HG03066 (cell line): ENCODE data around the gene TLN1.

Source experiments
- ATAC-seq: cut with Tn5 transposase; IDR thresholded peaks from one replicate; pipeline ENCODE4 v1.9.1; 2021; ENCODE audit warnings: low read depth; ENCODE audit not compliant: unreplicated experiment

Gene TLN1, protein sequence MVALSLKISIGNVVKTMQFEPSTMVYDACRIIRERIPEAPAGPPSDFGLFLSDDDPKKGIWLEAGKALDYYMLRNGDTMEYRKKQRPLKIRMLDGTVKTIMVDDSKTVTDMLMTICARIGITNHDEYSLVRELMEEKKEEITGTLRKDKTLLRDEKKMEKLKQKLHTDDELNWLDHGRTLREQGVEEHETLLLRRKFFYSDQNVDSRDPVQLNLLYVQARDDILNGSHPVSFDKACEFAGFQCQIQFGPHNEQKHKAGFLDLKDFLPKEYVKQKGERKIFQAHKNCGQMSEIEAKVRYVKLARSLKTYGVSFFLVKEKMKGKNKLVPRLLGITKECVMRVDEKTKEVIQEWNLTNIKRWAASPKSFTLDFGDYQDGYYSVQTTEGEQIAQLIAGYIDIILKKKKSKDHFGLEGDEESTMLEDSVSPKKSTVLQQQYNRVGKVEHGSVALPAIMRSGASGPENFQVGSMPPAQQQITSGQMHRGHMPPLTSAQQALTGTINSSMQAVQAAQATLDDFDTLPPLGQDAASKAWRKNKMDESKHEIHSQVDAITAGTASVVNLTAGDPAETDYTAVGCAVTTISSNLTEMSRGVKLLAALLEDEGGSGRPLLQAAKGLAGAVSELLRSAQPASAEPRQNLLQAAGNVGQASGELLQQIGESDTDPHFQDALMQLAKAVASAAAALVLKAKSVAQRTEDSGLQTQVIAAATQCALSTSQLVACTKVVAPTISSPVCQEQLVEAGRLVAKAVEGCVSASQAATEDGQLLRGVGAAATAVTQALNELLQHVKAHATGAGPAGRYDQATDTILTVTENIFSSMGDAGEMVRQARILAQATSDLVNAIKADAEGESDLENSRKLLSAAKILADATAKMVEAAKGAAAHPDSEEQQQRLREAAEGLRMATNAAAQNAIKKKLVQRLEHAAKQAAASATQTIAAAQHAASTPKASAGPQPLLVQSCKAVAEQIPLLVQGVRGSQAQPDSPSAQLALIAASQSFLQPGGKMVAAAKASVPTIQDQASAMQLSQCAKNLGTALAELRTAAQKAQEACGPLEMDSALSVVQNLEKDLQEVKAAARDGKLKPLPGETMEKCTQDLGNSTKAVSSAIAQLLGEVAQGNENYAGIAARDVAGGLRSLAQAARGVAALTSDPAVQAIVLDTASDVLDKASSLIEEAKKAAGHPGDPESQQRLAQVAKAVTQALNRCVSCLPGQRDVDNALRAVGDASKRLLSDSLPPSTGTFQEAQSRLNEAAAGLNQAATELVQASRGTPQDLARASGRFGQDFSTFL (N-terminal part only)

DNA sequence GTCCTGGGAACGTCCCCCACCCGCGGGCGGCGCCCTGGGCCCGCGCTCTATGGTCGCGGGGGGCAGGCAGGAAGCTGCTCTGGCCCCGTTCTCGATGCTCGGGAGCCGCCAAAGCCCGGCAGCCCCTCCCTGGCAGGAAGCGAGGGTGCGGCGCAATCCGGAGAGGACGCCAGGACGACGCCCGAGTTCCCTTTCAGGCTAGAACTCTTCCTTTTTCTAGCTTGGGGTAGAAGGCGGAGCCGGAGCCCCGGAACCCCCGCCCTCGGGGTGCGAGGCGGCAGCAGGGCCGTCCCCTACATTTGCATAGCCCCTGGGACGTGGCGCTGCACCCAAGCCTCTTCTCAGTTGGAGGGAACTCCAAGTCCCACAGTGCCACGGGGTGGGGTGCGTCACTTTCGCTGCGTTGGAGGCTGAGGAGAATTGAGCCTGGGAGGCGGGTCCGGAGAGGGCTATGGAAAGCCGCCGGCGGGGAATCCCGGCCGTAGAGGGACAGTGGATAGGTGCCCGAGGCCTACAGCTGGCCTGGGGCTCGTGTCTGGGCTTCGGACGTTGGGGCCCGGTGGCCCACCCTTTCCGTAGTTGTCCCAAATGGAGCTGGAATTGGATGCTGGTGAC, at the start of gene TLN1, which contains the start of gene CREB3:
TLN1 (minus strand) TSS at position 11 of the 615 bp plus-strand sequence. CDS start 6,501 bp downstream, outside the sequence.
CREB3 (plus strand) TSS at position 482 of the 615 bp plus-strand sequence; CDS start at position 589, 107 bp downstream.
- peak; percentile 74 for ATAC-seq

DNA sequence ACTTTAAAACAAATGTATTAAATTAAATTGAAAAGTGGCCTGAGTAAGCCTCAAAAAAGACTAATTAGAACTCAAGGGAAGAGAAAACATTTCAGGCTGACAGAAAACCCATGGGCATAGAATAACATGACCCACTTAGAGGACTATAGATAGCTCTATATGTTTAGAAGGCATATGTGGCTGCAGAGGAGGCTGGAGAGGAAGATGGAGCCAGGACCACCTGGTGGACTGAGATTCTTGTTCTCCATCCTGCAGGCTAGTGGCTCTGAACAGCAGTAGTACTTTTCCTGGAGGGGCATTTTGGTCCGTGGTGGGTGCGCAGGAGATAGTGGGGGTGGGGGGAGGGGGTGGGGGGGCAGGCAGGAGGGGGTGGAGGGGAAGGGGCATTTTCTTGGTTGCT, 49.1 kb upstream of the TLN1 start:
- no peak for ATAC-seq

DNA sequence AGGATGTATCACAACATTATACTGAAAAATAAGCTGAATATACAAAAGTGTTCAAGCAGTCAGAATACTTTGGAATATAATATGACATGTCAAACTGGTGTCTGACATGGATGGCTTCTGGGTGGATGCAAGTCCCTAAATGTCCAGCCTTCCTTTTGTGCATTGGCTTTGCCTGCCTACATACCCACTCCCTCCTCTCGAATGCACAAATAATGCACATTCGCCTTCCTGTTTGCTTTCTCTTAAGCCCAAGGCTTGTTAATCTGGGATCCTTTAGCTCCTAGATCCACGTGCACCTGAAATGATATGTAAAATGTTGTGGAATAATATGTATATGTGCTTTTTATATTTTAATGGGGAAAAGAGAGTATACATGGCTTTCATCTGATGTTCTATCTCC, 46.5 kb upstream of the TLN1 start:
- no peak for ATAC-seq

DNA sequence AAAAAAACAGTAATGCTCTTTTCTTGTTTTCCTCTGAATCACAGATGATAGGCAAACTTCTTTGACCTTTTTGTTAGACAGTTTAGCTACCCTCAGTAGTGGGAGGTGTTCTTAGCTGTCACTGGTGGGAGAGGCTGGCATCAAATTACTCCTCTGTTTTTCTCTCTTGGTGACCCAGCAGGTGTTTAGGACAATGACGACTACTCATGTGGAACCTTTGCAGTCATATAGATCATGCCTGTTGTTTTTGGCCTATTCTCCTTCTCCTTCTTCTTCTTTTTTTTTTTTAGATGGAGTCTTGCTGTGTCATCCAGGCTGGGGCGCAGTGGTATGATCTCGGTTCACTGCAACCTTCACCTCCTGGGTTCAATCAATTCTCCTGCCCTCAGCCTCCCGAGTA, 44.0 kb upstream of the TLN1 start:
- no peak for ATAC-seq

DNA sequence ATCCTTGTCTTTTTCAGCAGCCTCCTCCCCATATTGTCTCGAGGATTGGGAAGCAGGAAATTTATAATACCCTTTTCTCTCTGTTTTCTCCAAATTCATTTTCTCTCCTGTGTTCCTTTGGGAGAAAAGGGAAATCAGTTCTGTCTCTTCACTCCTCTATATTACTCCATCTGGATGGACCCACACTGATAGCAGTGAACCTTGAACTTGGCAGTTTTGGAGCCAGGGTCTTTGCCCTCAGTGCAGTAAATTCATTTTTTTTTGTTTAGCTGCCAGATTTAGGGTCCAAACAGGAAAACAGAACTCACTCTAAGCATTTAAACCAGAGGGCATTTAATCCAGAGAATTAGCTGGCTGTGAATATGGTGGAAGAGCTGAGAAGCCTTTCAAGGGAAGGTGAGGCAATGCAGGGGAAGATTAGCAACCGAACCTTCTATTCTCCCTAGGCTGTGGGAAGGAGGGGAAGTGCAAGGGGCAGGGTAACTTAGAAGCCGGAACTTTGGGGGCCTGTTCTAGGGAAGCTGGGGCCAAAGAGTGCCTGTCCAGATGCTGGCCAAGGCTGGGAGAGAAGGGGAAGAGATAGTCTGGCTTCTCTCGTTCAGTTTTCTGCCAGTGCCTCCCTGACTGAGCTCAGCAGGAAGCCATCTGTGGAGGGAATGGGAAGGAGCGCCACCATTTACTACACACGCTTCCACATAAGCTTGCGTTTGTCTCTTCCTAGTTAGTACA, 43.1 kb upstream of the TLN1 start:
- ATAC-seq: no peak

DNA sequence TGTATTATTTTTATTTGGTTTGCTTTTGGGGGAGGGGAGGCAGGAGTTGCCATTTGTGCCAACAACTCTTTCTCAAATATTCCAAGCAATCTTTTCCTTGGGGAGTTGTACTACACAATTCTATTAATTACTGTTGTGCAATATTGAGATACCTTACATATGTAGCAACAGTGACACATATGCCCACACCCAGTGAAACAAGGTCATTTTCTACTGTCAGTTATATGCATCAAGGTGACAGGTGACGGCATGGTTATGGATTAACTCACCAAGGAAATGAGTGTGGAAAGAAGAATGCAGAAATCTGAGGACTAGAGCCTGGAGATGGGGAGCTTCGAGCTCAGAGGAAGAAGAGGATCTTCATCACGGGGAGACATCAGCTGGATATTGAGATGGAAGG, 39.9 kb upstream of the TLN1 start:
- ATAC-seq: no peak

DNA sequence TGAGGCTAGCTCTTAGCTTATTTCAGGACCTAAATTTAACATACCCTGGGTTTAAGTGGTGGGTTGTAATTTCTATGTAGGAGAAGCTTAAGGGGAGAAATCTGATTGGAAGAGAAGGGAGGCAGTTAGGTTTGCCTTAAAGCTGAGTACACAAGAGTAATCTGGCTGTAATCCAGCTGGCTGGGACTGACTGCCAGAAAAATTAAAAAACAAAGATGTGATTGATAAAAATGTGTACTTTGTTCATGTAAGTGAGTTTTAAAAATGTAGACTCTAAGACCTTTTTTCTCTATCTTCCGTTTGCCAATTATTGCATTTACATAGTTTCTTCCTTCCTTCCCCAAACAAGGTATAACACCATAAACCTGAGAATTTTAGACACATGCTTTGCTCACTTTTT, 39.5 kb upstream of the TLN1 start:
- ATAC-seq: no peak

DNA sequence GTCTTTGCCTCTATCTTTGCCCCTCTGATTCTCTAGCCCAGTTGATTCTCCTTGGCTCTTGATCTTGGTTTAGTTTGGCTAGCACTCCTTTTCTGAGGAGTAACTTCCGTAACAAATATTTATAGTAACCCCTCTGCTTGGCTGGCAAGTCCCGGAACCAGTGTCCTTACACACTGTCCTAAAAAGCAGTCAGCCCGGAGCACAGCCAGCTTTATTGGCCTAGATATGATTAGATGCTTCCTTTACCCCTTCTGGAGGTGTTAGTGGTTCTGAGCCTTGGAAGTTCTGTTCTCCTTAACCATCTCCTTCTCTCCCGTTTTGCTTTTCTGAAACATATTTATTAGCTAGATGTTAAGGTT, 39.1 kb upstream of the TLN1 start:
- ATAC-seq: no peak

DNA sequence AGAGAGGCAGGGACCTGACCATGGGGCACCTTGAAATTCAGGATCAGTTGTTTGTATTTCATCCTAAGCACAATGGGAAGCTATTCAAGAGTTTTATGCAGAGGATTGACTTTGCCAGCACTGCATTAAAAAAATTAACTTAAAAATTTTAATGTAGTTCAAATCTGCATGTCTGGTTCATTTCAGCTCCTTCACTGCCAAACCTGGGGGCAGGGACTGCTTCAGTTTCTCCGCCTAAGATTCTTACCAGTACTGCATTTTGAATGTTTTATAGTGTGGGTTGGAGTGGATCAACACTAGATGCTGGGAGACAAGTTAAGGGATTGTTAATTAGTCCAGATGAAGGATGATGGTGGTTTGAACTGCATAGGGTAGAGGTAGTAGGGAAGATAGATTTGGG, 37.8 kb upstream of the TLN1 start:
- no peak for ATAC-seq

DNA sequence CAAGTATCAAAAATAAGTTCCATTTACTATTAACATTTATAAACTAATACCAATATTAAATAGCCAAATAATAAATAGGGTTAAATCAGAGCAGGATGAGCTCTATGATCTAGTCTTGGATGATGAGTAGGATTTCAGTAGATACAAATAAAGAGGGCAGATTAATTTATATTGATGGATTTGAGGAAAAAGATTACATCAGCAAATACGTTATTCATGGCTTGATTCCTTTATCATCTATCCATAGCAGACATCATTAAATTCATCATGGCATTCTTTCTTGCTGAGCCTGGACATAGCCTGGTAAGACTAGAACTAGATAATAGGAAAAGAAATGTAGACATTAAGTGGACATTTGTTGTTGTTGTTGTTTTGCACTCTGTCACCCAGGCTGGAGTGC, 35.5 kb upstream of the TLN1 start:
- ATAC-seq: no peak

DNA sequence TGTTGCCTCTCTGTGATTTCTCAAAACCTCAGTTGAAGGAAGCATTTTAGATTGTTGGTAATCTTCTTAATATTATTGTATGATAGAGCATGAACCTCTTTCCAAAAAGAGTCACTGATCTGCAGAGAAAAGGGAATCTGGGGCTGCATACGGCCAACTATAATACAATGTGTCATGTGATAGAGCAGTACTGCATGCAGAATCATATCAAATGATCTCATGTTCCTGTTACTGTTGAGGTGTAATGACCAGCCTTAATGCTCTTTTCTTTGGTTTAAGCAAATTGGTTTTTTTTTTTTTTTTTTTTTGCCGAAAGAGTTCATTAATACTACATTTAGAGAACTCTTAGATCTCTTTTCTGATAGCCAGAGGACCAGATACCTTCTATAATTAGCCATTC, 35.0 kb upstream of the TLN1 start:
- ATAC-seq: no peak

DNA sequence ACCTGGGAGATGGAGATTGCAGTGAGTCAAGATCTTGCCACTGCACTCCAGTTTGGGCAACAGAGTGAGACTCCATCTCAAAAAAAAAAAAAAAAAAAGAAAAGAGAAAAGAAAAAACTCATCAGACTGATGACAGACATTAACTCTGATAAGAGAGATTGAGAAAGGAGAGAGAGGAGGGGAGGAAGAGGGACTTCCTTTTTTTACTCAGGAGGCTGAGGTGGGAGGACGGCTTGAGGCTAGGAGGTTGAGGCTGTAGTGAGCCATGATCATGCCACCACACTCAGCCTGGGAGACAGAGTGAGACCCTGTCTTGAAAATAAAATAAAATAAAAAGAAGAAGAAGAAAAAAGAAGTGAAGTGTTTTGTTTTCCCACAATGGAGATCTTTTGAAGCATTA, 31.8 kb upstream of the TLN1 start:
- no peak for ATAC-seq

DNA sequence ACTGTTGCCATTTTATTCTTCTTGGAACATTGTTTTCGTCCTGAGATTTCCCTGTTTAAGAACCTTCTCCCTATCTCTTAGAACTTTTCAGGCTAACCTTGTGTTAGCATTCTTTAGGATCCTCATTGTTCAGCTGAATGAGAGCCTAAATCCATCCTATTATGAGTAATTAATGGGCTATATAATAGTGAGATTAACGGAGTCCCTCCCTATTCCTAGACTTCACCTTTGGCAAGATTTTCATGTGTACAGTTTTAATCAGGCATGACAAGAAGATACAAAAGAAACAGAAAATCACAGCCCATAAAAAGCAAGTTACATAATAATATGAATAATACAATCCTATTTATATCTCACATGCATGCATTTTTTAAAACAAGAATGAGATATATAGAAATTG, 31.2 kb upstream of the TLN1 start:
- ATAC-seq: no peak

DNA sequence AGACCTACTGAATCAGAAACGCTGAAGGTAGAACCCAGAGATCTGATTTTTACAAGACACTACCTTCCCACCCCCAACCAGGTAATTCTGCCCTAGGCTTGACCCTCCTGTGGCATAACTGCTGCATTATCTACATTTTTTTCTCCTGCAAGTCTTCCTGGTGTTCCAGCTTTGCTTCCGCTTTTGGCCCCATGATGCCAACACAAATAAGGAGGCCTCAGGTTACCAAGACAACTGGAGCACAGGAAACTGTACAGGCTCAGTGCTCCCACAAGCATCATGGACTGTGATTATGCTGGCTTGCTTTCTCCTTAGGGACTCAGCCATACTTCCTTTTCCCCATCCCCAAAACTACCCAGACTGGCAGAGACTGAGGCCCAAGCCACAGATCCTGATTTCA, 28.7 kb upstream of the TLN1 start:
- ATAC-seq: no peak

DNA sequence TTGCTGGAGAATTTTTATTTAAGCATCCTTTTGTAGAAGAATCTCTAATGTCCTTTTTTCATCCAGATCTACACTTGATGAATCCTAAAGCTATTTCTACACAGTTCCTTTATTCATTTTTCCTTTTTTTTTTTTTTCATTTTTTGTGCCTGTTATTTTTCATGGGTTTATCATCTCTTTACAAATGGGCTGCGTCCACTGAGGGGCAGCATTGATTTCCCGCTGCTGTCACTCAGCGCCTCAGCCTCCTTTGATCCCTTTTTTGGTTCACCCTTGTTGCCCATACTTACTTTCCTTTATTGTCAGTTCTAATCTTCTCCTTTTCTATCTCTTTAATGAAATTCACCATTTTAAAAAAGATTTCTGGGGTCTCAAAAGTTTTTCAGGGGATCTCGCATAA, 27.8 kb upstream of the TLN1 start:
- ATAC-seq: no peak

DNA sequence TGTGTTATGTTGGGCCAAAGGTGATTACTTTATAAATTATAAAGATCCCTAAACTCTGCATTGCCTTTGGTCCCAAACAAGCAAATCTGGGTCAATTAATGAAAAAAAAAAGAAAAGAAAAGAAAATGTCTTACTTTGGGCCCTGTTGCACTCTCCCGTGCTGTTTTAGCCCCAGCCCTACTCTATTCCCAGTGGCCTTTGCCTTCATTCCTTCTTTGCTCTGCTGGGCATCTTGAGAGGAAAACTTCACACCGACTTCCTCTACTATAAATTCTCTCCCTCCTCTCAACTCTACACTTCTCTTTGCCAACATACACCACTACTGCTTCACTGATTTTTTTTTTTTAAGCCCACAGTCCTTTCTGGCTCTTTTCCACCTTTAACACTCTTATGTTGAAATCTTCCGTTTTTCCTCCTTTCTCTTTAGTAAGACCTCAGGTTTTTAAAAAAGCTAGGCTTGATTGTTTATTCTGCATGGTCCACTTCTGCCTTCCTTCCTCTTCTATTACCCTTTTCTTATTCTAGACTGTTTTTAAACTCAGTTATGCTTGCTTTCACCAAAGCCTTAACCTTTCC, 26.6 kb upstream of the TLN1 start:
- ATAC-seq: no peak

DNA sequence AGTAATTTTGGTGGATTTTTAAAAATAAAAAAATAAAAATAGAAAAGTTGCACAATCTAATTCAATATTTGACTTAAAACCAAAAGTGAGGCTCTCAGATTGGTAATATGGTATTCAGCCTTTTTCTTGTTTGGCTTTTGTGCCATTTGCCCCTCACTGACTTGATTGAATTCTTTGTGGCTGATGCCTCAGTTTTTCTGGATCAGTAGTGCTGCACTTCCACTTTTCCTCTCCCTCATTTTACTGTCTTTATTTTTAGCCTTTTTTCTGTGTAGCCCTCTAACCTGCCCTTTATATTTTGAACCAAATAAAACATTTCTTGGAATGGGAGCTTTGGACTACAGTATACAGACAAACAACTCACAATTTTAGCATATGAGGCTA, 25.9 kb upstream of the TLN1 start:
- ATAC-seq: no peak

DNA sequence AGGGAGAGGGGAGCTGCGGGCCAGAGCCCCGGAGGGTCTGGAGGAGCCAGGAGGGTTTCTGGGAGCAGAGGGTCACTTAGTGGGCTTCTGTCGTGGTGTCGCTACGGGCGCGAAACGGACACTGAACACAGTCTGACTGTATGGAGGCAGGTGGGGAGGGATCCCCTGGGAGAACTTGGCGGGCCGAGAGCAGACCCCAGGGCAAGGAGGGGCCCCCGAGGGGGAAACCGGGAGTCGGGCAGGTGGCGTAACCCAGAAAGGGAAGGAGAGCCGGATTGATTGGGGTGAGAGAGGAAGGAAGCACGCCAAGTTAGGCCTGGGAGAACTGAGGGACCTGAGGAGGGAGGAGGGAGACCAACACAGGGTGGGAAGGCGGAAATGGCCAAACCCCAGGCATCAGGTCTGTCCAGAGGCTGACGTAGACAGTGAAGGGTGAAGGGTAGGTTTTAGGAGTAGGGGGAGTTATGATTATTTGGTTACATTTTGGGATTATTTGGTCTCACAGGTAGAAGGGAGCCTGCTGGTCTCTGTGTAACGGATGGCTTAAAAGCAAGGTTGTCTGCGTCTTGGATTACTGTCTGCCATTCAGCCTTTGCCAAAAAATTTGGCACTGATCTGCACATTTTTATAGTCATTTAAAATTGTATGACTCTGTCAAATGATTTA, 25.4 kb upstream of the TLN1 start:
- ATAC-seq: peak; percentile 65
